A549 (cell line): ENCODE measurements around the gene P4HB. TPM values are rescaled to one million over a fixed set of nuclear protein-coding genes. Genes with fewer than 3 reads are reported as not detected.

Experiments used
- ATAC-seq, 2 experiments: fragments of 200-7000 bp in 1 of 2; fragments of >200 bp in 1 of 2; cut with Nextera tagmentation in 1 of 2; cut with Tn5 transposase in 1 of 2; 3 replicates each; pipeline versions ENCODE4 v1.8.0 to v1.9.1; 2018 to 2020; ENCODE audit warnings: mild to moderate bottlenecking in 1 of 2, moderate library complexity in 1 of 2
- CTCF ChIA-PET: fragments of 300-600 bp; sonication (Branson Sonifier 250); formaldehyde crosslinking; extraction: SDS; loops from one replicate; lab custom pipeline; 2021; ENCODE audit warnings: antibody characterized with exemption, inconsistent platforms; lab: Yijun Ruan, JAX
- POLR2A ChIA-PET: fragments of 350-600 bp; formaldehyde crosslinking; extraction: SDS; loops from one replicate; lab custom pipeline; 2021; ENCODE audit warnings: antibody characterized with exemption, inconsistent platforms; lab: Yijun Ruan, JAX
- DNase-seq, 2 experiments: peaks; one replicate each; pipeline versions ENCODE4 v3.0.0 to v3.0.0-alpha.2; 2011 to 2016; ENCODE audit warnings: low read depth in 1 of 2, low spot score in 1 of 2
- FAIRE-seq: peaks from 2 replicates; lab custom pipeline; 2011; peaks lifted over from hg19 to GRCh38; lab: Jason Lieb, UNC
- H3K27ac ChIP-seq, 2 experiments: fragments of >200 bp; sonication (Bioruptor Twin); formaldehyde crosslinking; 3 replicates each; pipeline ENCODE4 v1.5.1; 2016 to 2017
- H3K4me1 ChIP-seq: fragments of >200 bp; sonication (Bioruptor Twin); formaldehyde crosslinking; 3 replicates; pipeline ENCODE4 v1.6.1; 2016
- H3K4me2 ChIP-seq: fragments of >200 bp; sonication (Bioruptor Twin); formaldehyde crosslinking; 3 replicates; pipeline ENCODE4 v1.6.1; 2016
- H3K4me3 ChIP-seq: fragments of >200 bp; sonication (Bioruptor Twin); formaldehyde crosslinking; 3 replicates; pipeline ENCODE4 v1.5.1; 2016
- H3K9me3 ChIP-seq: fragments of >200 bp; sonication (Bioruptor Twin); formaldehyde crosslinking; 3 replicates; pipeline ENCODE4 v1.6.1; 2016
- BHLHE40 ChIP-seq: IDR thresholded peaks from 2 replicates; pipeline ENCODE4 v1.6.1; 2012; ENCODE audit warnings: low read depth, low read length, inconsistent platforms
- CBX8 ChIP-seq: fragments of 200-600 bp; sonication (generic); IDR thresholded peaks from 2 replicates; pipeline ENCODE4 v1.6.1; 2016
- CEBPB ChIP-seq, 2 experiments: fragments of >200 bp in 1 of 2; sonication (Bioruptor Twin) in 1 of 2; formaldehyde crosslinking in 1 of 2; IDR thresholded peaks; 2 replicates each; pipeline ENCODE4 v1.6.1; 2012 to 2016
- EHF ChIP-seq: fragments of 250-450 bp; sonication (Bioruptor Pico); IDR thresholded peaks from 2 replicates; pipeline ENCODE4 v1.5.0; 2020; ENCODE audit warnings: mild to moderate bottlenecking
- EHMT2 ChIP-seq: fragments of 200-600 bp; sonication (generic); IDR thresholded peaks from 2 replicates; pipeline ENCODE4 v1.6.1; 2016; ENCODE audit warnings: antibody characterized with exemption, low read depth, mild to moderate bottlenecking, moderate library complexity
- EP300 ChIP-seq, 2 experiments: fragments of >200 bp; sonication (Bioruptor Twin); formaldehyde crosslinking; IDR thresholded peaks; 2 replicates in 1 of 2; 3 replicates in 1 of 2; pipeline ENCODE4 v1.6.1; 2016 to 2017
- FOSL2 ChIP-seq, 2 experiments: fragments of 450-650 bp in 1 of 2; fragments of >200 bp in 1 of 2; sonication (Bioruptor Twin) in 1 of 2; formaldehyde crosslinking; IDR thresholded peaks; 2 replicates each; pipeline versions ENCODE4 v1.5.0 to v1.6.1; 2016 to 2020; ENCODE audit warnings: mild to moderate bottlenecking in 1 of 2, moderate library complexity in 1 of 2
- FOXS1 ChIP-seq: fragments of 250-450 bp; sonication (Bioruptor Pico); IDR thresholded peaks from 2 replicates; pipeline ENCODE4 v1.5.0; 2020; ENCODE audit warnings: mild to moderate bottlenecking, moderate library complexity
- GATA3 ChIP-seq: IDR thresholded peaks from 2 replicates; pipeline ENCODE4 v1.6.1; 2012; ENCODE audit warnings: borderline replicate concordance
- HDAC2 ChIP-seq: fragments of 200-600 bp; sonication (generic); IDR thresholded peaks from 2 replicates; pipeline ENCODE4 v1.6.1; 2016
- HEYL ChIP-seq: fragments of 250-450 bp; sonication (Bioruptor Pico); IDR thresholded peaks from 2 replicates; pipeline ENCODE4 v1.8.0; 2021; ENCODE audit warnings: mild to moderate bottlenecking, moderate library complexity
- HOXB13 ChIP-seq: fragments of 250-450 bp; sonication (Bioruptor Pico); IDR thresholded peaks from 2 replicates; pipeline ENCODE4 v1.5.0; 2020; ENCODE audit warnings: low read depth, mild to moderate bottlenecking, moderate library complexity
- JUNB ChIP-seq: fragments of >200 bp; sonication (Bioruptor Twin); formaldehyde crosslinking; IDR thresholded peaks from 2 replicates; pipeline ENCODE4 v1.6.1; 2016
- KDM1A ChIP-seq: fragments of 200-600 bp; sonication (generic); IDR thresholded peaks from 2 replicates; pipeline ENCODE4 v1.6.1; 2016; ENCODE audit warnings: low read depth, mild to moderate bottlenecking
- MAFK ChIP-seq: fragments of 450-650 bp; IDR thresholded peaks from 2 replicates; pipeline ENCODE4 v1.6.1; 2014; ENCODE audit not compliant: partially characterized antibody
- MYC ChIP-seq: IDR thresholded peaks from 2 replicates; pipeline ENCODE4 v1.6.1; 2012; ENCODE audit warnings: mild to moderate bottlenecking, inconsistent platforms, low read length, improper control_type of control experiment, borderline replicate concordance
- NFE2L2 ChIP-seq: fragments of 150-350 bp; conservative IDR thresholded peaks from 2 replicates; pipeline ENCODE4 v1.6.1; 2014; ENCODE audit warnings: low read length
- NR3C1 ChIP-seq: fragments of >200 bp; sonication (Bioruptor Twin); formaldehyde crosslinking; IDR thresholded peaks from 3 replicates; pipeline ENCODE4 v1.6.1; 2017
- RARB ChIP-seq: fragments of 250-450 bp; sonication (Bioruptor Pico); IDR thresholded peaks from 2 replicates; pipeline ENCODE4 v1.8.0; 2021; ENCODE audit warnings: mild to moderate bottlenecking, moderate library complexity
- SREBF2 ChIP-seq: fragments of 450-650 bp; IDR thresholded peaks from 2 replicates; pipeline ENCODE4 v1.6.1; 2014; ENCODE audit warnings: mild to moderate bottlenecking, moderate library complexity
- TFCP2L1 ChIP-seq: fragments of 250-450 bp; sonication (Bioruptor Pico); IDR thresholded peaks from 2 replicates; pipeline ENCODE4 v1.5.0; 2021; ENCODE audit warnings: mild to moderate bottlenecking
- WGBS: methylation state at CpG from one replicate; pipeline ENCODE4 v1.1.6; 2017; ENCODE audit errors: missing lambda C conversion rate; 5-methylcytosine and 5-hydroxymethylcytosine counted together
- polyA plus RNA-seq, 4 experiments: library from polyadenylated mRNA; depleted of rRNA in 3 of 4; stranded (reverse); fragments of >200 nt; fragmentation: RNase III in 1 of 4; extraction: RNeasy Plus Mini Kit Qiagen cat#74134 plus additional on column Dnase treatment in 1 of 4; gene quantifications; 2 replicates in 3 of 4; 3 replicates in 1 of 4; pipeline ENCODE4 v1.2.3, GENCODE V29; 2011 to 2017
- TF ChIP-seq, protein P1 (sequence below): fragments of 250-450 bp; sonication (Bioruptor Pico); IDR thresholded peaks from 2 replicates; pipeline ENCODE4 v1.5.0; 2020; ENCODE audit warnings: low read depth, mild to moderate bottlenecking, moderate library complexity
- TF ChIP-seq, protein P2 (sequence below): fragments of 450-650 bp; IDR thresholded peaks from 2 replicates; pipeline ENCODE4 v1.6.1; 2014; ENCODE audit warnings: antibody characterized with exemption
- TF ChIP-seq, protein P3 (sequence below): IDR thresholded peaks from 2 replicates; pipeline ENCODE4 v1.6.1; 2012; ENCODE audit warnings: low read depth, borderline replicate concordance
- TF ChIP-seq, protein P4 (sequence below): fragments of >200 bp; sonication (Bioruptor Twin); formaldehyde crosslinking; IDR thresholded peaks from 3 replicates; pipeline ENCODE4 v1.5.1; 2016

The P4HB gene
- polyA plus RNA-seq, 2 of the 4 experiments (the other 2 are of a cell fraction) = 102 to 622 TPM

DNA sequence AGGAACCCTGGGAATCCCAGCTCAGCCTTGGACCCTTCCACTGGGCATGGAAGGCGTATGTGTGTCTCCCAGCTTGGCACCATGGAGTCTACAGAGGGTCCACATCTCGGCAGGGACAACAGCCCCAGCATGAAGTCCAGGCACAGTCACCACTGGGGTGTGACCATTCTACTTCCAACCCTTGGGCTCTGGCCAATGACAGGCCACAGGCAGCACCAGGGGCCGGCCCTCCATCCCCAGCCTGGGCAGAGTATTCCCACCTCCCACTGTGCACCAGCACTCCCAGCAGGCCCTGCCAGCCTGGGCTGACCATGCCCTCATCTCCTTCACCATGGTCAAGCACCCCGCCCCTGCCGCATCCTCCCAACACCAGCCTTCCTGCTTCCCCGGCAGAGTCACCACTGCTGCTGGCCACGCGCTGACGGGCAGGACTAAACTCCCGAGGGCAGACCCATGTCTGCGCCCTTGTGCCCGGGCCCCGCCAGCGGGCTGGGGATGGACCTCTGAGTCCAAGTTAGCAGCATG lies 15.9 kb downstream of the P4HB start:
- Histone ChIP-seq H3K4me1 (no peaks in the 10 kb centered on the region), H3K9me3 (no peaks in the 10 kb centered on the region), H3K4me3 (no peak overlapping the region), H3K4me2 (no peak overlapping the region), H3K27ac (no peak overlapping the region)
- FAIRE-seq (no peak), ATAC-seq (peak; percentile 14 to 37; a peak in 4 of 6 replicates), DNase-seq (no peak)
- POLR2A ChIA-PET = interaction anchor here (2.1 kb wide), 1 partner anchor 11 kb away, joined by 7 read pairs; the partner anchor contains the start of gene MCRIP1
- no peak for TF ChIP-seq NR3C1
- TF ChIP-seq FOSL2 (IDR thresholded peaks at IDR 0.05) = no peak
- TF ChIP-seq FOSL2 (CRISPR knock-in tag; IDR thresholded peaks at IDR 0.05) = no peak
- TF ChIP-seq, protein P1, sequence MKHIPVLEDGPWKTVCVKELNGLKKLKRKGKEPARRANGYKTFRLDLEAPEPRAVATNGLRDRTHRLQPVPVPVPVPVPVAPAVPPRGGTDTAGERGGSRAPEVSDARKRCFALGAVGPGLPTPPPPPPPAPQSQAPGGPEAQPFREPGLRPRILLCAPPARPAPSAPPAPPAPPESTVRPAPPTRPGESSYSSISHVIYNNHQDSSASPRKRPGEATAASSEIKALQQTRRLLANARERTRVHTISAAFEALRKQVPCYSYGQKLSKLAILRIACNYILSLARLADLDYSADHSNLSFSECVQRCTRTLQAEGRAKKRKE = no peak
- no peak for TF ChIP-seq FOXS1 (CRISPR knock-in tag)
- TF ChIP-seq CEBPB (IDR thresholded peaks at IDR 0.05) = no peak
- no peak for TF ChIP-seq MAFK
- no peak for TF ChIP-seq KDM1A
- no peak for TF ChIP-seq EHMT2
- no peak for TF ChIP-seq HDAC2
- TF ChIP-seq EHF (CRISPR knock-in tag) = no peak
- TF ChIP-seq, protein P2, sequence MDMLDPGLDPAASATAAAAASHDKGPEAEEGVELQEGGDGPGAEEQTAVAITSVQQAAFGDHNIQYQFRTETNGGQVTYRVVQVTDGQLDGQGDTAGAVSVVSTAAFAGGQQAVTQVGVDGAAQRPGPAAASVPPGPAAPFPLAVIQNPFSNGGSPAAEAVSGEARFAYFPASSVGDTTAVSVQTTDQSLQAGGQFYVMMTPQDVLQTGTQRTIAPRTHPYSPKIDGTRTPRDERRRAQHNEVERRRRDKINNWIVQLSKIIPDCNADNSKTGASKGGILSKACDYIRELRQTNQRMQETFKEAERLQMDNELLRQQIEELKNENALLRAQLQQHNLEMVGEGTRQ = no peak
- TF ChIP-seq HEYL (CRISPR knock-in tag) = no peak
- no peak for TF ChIP-seq BHLHE40
- TF ChIP-seq EP300 (IDR thresholded peaks at IDR 0.05) = no peak
- TF ChIP-seq, protein P3, sequence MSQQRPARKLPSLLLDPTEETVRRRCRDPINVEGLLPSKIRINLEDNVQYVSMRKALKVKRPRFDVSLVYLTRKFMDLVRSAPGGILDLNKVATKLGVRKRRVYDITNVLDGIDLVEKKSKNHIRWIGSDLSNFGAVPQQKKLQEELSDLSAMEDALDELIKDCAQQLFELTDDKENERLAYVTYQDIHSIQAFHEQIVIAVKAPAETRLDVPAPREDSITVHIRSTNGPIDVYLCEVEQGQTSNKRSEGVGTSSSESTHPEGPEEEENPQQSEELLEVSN = no peak
- WGBS = 90% methylated on average over 14 of the region's 14 CpGs
- CTCF ChIA-PET = interaction anchor here (0.8 to 12.1 kb wide), 5 partner anchors 8 to 111 kb away, joined by 3 to 96 read pairs (median 5); no protein-coding TSS in a partner anchor

DNA sequence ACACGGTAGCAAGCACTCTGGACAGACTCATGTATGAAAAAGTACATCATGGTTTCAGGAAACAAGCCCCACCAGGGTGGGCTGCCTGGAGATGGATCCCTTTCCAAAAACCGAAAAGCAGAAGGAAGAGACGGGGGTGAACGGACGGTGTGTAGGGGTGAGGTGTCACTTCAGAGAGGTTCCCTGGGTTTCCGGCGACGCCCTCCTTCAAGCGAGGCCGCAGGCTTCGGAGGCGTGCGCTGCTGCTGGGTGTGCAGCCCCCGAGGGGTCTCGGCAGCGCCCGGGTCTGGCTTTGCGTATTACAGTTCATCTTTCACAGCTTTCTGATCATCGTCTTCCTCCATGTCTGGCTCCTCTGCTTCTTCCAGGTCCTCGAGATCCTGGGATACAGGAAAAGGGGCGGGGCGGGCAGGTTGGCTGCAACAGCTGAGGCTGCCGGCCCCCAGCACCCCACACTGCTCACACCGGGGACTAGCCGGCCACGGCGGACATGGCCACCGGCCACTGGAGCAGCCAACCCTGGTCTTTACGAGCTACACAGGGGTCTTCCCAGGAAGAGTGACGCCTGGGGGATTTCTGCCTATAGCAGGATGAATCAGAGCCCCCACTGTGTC lies 16.5 kb downstream of the P4HB start:
- no peak overlapping the region for H3K4me3 ChIP-seq
- no peak for DNase-seq
- no peak for FAIRE-seq
- TF ChIP-seq BHLHE40 (no peak), MAFK (no peak), HOXB13 (no peak), GATA3 (no peak), JUNB (no peak), SREBF2 (no peak), NFE2L2 (no peak), TFCP2L1 (CRISPR knock-in tag) (no peak), CBX8 (no peak), RARB (CRISPR knock-in tag) (no peak), MYC (no peak)
- TF ChIP-seq, protein P4, sequence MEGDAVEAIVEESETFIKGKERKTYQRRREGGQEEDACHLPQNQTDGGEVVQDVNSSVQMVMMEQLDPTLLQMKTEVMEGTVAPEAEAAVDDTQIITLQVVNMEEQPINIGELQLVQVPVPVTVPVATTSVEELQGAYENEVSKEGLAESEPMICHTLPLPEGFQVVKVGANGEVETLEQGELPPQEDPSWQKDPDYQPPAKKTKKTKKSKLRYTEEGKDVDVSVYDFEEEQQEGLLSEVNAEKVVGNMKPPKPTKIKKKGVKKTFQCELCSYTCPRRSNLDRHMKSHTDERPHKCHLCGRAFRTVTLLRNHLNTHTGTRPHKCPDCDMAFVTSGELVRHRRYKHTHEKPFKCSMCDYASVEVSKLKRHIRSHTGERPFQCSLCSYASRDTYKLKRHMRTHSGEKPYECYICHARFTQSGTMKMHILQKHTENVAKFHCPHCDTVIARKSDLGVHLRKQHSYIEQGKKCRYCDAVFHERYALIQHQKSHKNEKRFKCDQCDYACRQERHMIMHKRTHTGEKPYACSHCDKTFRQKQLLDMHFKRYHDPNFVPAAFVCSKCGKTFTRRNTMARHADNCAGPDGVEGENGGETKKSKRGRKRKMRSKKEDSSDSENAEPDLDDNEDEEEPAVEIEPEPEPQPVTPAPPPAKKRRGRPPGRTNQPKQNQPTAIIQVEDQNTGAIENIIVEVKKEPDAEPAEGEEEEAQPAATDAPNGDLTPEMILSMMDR = no peak
- no peaks in the 10 kb centered on the region for H3K9me3 ChIP-seq
- ATAC-seq = no peak
- 95% methylated on average over 29 of the region's 30 CpGs for WGBS
- H3K4me1 ChIP-seq = no peaks in the 10 kb centered on the region
- ChIA-PET CTCF (interaction anchor here (0.8 to 6.0 kb wide), 5 partner anchors 9 to 109 kb away, joined by 3 to 32 read pairs (median 4); no protein-coding TSS in a partner anchor), POLR2A (interaction anchor here (2.0 to 2.1 kb wide), 2 partner anchors 11 to 17 kb away, joined by 5 to 7 read pairs; partner anchors contain the start of genes MCRIP1 and P4HB)
- no peak overlapping the region for H3K4me2 ChIP-seq
- H3K27ac ChIP-seq = no peak overlapping the region
